Parathyroid adenoma (tissue), 2 donors: ENCODE data around the gene GOPC.

Experiments used
- H2AFZ ChIP-seq: fragments of 300-600 bp; sonication (generic); one replicate; pipeline ENCODE4 v1.7.0; 2017; ENCODE audit warnings: antibody characterized with exemption, mild to moderate bottlenecking
- H3K27ac ChIP-seq: fragments of 300-600 bp; sonication (generic); one replicate; pipeline ENCODE4 v1.7.0; 2017
- H3K27me3 ChIP-seq: fragments of 300-600 bp; sonication (generic); one replicate; pipeline ENCODE4 v1.7.0; 2017; ENCODE audit warnings: low read length; ENCODE audit not compliant: control insufficient read depth, insufficient read depth
- H3K36me3 ChIP-seq: fragments of 300-600 bp; sonication (generic); one replicate; pipeline ENCODE4 v1.7.0; 2017; ENCODE audit warnings: low read length; ENCODE audit not compliant: control insufficient read depth, insufficient read depth
- H3K4me1 ChIP-seq: fragments of 300-600 bp; sonication (generic); one replicate; pipeline ENCODE4 v1.7.0; 2017; ENCODE audit warnings: control low read depth
- H3K4me2 ChIP-seq: fragments of 300-600 bp; sonication (generic); one replicate; pipeline ENCODE4 v1.7.0; 2017; ENCODE audit warnings: low read length
- H3K4me3 ChIP-seq: fragments of 300-600 bp; sonication (generic); one replicate; pipeline ENCODE4 v1.7.0; 2017; ENCODE audit warnings: low read depth, low read length
- H3K79me2 ChIP-seq: fragments of 300-600 bp; sonication (generic); one replicate; pipeline ENCODE4 v1.7.0; 2017; ENCODE audit warnings: control low read depth
- H3K9ac ChIP-seq: fragments of 300-600 bp; sonication (generic); one replicate; pipeline ENCODE4 v1.7.0; 2017; ENCODE audit warnings: mild to moderate bottlenecking
- H3K9me3 ChIP-seq: fragments of 300-600 bp; sonication (generic); one replicate; pipeline ENCODE4 v1.7.0; 2017; ENCODE audit warnings: low read length; ENCODE audit not compliant: control insufficient read depth
- CTCF ChIP-seq: fragments of 300-600 bp; sonication (generic); IDR thresholded peaks from one replicate; pipeline ENCODE4 v1.7.0; 2017; ENCODE audit warnings: antibody characterized with exemption, mild to moderate bottlenecking
- donor health status: primary hyperparathyroidism.

GOPC gene

GRCh38 chr6:117533775-117534174 lies 68.5 kb downstream of the GOPC start:
- no peak overlapping the region for H3K4me3 ChIP-seq
- no peaks in the 10 kb centered on the region for H3K36me3 ChIP-seq
- no peaks in the 10 kb centered on the region for H3K9me3 ChIP-seq
- H3K27ac ChIP-seq: no peak overlapping the region
- no peak for TF ChIP-seq CTCF
- H3K27me3 ChIP-seq: no peaks in the 10 kb centered on the region
- no peak overlapping the region for H3K9ac ChIP-seq
- no peak overlapping the region for H3K4me2 ChIP-seq
- H2AFZ ChIP-seq: no peak overlapping the region
- no peaks in the 10 kb centered on the region for H3K79me2 ChIP-seq
- no peaks in the 10 kb centered on the region for H3K4me1 ChIP-seq

GRCh38 chr6:117531809-117532725 lies 70.2 kb downstream of the GOPC start:
- Histone ChIP-seq H2AFZ (no peak overlapping the region), H3K27me3 (no peaks in the 10 kb centered on the region), H3K9me3 (no peaks in the 10 kb centered on the region), H3K4me1 (peaks cover 5% of the 10 kb centered on the region), H3K4me2 (no peak overlapping the region), H3K79me2 (no peaks in the 10 kb centered on the region), H3K9ac (no peak overlapping the region), H3K4me3 (no peak overlapping the region), H3K36me3 (no peaks in the 10 kb centered on the region), H3K27ac (no peak overlapping the region)
- TF ChIP-seq CTCF: no peak

- peaks cover 5% of the 10 kb centered on the region for H3K4me1 ChIP-seq
- H3K36me3 ChIP-seq: no peaks in the 10 kb centered on the region
- H3K4me3 ChIP-seq: no peak overlapping the region
- no peaks in the 10 kb centered on the region for H3K9me3 ChIP-seq
- no peak overlapping the region for H3K4me2 ChIP-seq
- H3K27me3 ChIP-seq: no peaks in the 10 kb centered on the region
- no peak overlapping the region for H3K27ac ChIP-seq
- H3K79me2 ChIP-seq: no peaks in the 10 kb centered on the region
- H2AFZ ChIP-seq: no peak overlapping the region
- no peak for TF ChIP-seq CTCF
- H3K9ac ChIP-seq: no peak overlapping the region
Observed at GRCh38 chr6:117531346-117531745, 71.0 kb downstream of the GOPC start.

DNA sequence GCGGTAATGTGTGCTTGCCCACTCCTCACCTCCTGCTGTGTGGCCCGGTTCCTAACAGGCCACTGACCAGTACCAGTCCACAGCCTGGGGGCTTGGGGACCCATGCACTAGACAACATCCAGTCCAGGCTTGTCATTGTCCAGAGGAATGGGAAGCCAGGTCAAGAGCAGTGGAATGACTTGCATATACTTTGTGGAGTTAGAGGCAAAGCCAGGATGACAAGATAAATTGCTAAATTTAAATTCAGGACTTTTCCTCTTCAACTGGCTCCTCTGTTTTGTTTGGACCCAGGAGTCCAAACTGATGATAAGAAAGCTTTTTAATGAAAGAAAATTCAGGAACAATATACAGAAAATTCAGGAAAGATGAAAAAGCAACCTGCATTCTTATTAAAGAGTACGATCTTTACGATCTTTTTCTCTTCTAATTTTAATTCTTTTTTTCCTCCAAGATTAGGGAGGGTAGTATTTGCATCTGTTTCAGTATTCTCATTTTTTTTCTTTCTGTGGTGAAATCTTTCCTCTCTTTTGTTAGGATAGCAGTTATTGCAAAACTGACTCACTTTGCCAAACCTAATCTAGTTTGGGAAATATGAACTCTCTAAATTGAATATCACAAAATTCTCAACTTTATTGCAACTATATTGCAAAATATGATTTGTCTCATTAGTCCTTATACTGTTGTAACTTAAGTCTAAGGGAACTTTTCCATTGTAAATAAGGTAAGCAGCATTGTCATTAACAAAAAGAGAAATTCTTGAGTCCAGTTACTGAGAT lies 71.7 kb downstream of the GOPC start:
- Histone ChIP-seq H3K27me3 (no peaks in the 10 kb centered on the region), H3K4me2 (no peak overlapping the region), H3K4me3 (no peak overlapping the region), H3K36me3 (no peaks in the 10 kb centered on the region), H3K9ac (no peak overlapping the region), H3K4me1 (peaks cover 5% of the 10 kb centered on the region), H3K27ac (no peak overlapping the region), H3K9me3 (no peaks in the 10 kb centered on the region), H3K79me2 (no peaks in the 10 kb centered on the region), H2AFZ (no peak overlapping the region)
- no peak for TF ChIP-seq CTCF
